ENCODE data around the gene JAZF1.

- TF ChIP-seq TCF12 (IDR thresholded peaks at IDR 0.05; ENCODE audit: low read depth): no peak
- TF ChIP-seq USF1 (IDR thresholded peaks at IDR 0.05): no peak
- no peak for TF ChIP-seq NFIC (IDR thresholded peaks at IDR 0.05)
- TF ChIP-seq CEBPB (IDR thresholded peaks at IDR 0.05): no peak
- TF ChIP-seq TEAD4 (IDR thresholded peaks at IDR 0.05): no peak
- no peak for TF ChIP-seq REST (IDR thresholded peaks at IDR 0.05; ENCODE audit: low read depth)
- no peak for TF ChIP-seq EP300 (IDR thresholded peaks at IDR 0.05; ENCODE audit: borderline replicate concordance)
- TF ChIP-seq YY1 (IDR thresholded peaks at IDR 0.05; ENCODE audit: low read depth): no peak
These were observed 372.0 kb downstream of the JAZF1 start for GRCh38 chr7:27808626-27809025.
